ENCODE results near the gene CHD6.

The CHD6 gene

GRCh38 chr20:41386502-41387427 lies 231.4 kb downstream of the CHD6 start:
- DNase-seq: no peak

- DNase-seq: no peak
Measured at GRCh38 chr20:41382791-41383305, 235.3 kb downstream of the CHD6 start.

GRCh38 chr20:41380551-41381193 lies 237.5 kb downstream of the CHD6 start:
- no peak for DNase-seq

- DNase-seq: no peak
Measured at GRCh38 chr20:41379551-41379950, 238.6 kb downstream of the CHD6 start.

- no peak for DNase-seq
Measured at GRCh38 chr20:41377275-41377674, 240.9 kb downstream of the CHD6 start.

GRCh38 chr20:41376349-41376748 lies 241.8 kb downstream of the CHD6 start:
- DNase-seq: no peak

GRCh38 chr20:41375846-41376245 lies 242.3 kb downstream of the CHD6 start:
- DNase-seq: no peak

GRCh38 chr20:41373931-41374920 lies 244.0 kb downstream of the CHD6 start:
- DNase-seq: no peak

GRCh38 chr20:41373251-41373783 lies 244.9 kb downstream of the CHD6 start:
- no peak for DNase-seq

- DNase-seq: no peak
Measured at GRCh38 chr20:41371371-41371770, 246.8 kb downstream of the CHD6 start.

- no peak for DNase-seq
Measured at GRCh38 chr20:41370176-41370575, 248.0 kb downstream of the CHD6 start.

- DNase-seq: no peak
Measured at GRCh38 chr20:41369673-41370072, 248.5 kb downstream of the CHD6 start.

- no peak for DNase-seq
Measured at GRCh38 chr20:41367956-41368355, 250.2 kb downstream of the CHD6 start.

- no peak for DNase-seq
Measured at GRCh38 chr20:41367393-41367695, 250.8 kb downstream of the CHD6 start.

- no peak for DNase-seq
Measured at GRCh38 chr20:41366546-41367392, 251.4 kb downstream of the CHD6 start, which contains the start of gene EMILIN3. Gene EMILIN3 (minus strand): TSS chr20:41366818. CDS start chr20:41366634, 184 bp downstream.

- DNase-seq: no peak
Measured at GRCh38 chr20:41365777-41366545, 252.2 kb downstream of the CHD6 start.

GRCh38 chr20:41364967-41365765 lies 253.0 kb downstream of the CHD6 start:
- DNase-seq: no peak

- DNase-seq: no peak
Measured at GRCh38 chr20:41364236-41364855, 253.8 kb downstream of the CHD6 start.

- no peak for DNase-seq
Measured at GRCh38 chr20:41363601-41364000, 254.6 kb downstream of the CHD6 start.

All from activated CD8-positive, alpha-beta memory T cell treated with anti-CD3 and anti-CD28 coated beads, Interleukin-2, amount 50 U/mL, for 48 hours (primary cell).